ENCODE results near the gene ZNF557.

Gene ZNF557

GRCh38 chr19:7074705-7075282 lies 5.3 kb downstream of the ZNF557 start:
- DNase-seq (ENCODE audit: low spot score), result no peak

DNA sequence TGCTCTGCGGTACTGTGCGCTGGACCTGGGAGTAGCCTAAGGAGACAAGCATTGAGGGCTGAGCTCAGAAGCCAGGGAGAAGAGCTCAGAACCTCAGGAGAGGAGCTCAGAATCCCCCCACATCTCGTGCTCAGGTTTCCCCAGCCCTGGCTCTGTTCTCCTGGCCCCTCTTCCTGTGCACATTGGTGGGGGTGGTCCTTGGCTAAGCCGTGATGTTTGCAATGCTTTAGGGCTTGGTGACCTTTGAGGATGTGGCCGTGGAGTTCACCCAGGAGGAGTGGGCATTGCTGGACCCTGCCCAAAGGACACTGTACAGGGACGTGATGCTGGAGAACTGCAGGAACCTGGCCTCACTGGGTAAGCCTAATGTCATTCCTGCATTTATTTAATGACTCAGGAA lies 6.6 kb downstream of the ZNF557 start:
- DNase-seq (ENCODE audit: low spot score), result no peak

- no peak for DNase-seq (ENCODE audit: low spot score)
Measured at GRCh38 chr19:7078008-7078407, 8.5 kb downstream of the ZNF557 start.

GRCh38 chr19:7083076-7083956 lies 13.8 kb downstream of the ZNF557 start:
- no peak for DNase-seq (ENCODE audit: low spot score)

DNA sequence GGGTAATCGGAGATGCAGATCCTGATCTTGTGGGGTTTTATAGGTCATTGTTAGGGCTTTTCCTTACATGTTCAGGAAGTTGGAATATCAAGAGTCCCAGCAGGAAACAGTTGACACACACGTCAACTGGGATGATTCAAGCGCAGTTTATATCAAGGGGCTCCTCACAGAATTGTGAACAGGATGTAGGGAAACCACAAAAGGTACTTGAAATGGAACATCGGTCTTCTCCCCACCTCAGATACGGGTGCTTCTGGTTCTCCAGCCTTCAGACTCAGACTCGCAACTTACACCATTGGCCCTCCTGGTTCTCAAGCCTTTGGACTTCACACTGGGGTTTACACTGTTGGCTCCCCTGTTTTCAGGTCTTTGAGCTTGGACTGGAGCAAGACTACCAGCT lies 19.5 kb downstream of the ZNF557 start:
- no peak for DNase-seq (ENCODE audit: low spot score)

- DNase-seq (ENCODE audit: low spot score), result no peak
Measured at GRCh38 chr19:7098096-7098495, 28.6 kb downstream of the ZNF557 start.

GRCh38 chr19:7098701-7099596 lies 29.4 kb downstream of the ZNF557 start:
- peak; percentile 95 for DNase-seq (ENCODE audit: low spot score)

- DNase-seq (ENCODE audit: low spot score), result no peak
Measured at GRCh38 chr19:7099597-7099921, 30.1 kb downstream of the ZNF557 start.

DNA sequence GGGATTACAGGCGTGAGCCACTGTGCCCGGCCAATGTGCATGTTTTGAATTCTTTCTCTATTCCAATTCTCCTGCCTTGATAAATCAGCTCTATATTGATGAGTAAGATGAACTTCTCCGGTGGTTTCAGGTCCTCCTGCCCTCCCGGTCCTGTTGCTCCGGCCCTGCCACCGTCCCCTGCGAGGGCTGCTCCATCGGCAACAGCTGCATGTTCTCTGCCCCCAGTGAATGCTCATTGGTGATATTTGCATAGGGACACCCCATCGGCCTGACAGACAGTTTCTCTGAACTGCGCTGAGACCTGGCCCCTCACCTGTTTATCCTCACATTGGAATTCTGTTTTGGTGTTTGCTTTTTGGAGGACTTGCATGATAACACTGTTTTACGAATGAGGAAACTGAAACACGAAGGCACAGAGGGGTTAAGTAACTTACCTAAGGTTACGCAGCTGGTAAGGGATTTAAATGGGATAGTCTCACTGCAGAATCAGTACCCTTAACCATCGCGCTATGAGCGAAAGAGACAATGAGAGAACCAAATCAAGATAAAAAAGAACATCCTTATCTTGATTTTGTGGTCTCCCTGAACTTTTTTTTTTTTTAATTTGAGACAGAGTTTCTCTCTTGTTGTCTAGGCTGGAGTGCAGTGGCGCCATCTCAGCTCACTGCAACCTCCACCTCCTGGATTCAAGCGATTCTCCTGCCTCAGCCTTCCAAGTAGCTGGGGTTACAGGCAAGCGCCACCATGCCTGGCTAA lies 32.2 kb downstream of the ZNF557 start:
- DNase-seq (ENCODE audit: low spot score), result no peak

DNA sequence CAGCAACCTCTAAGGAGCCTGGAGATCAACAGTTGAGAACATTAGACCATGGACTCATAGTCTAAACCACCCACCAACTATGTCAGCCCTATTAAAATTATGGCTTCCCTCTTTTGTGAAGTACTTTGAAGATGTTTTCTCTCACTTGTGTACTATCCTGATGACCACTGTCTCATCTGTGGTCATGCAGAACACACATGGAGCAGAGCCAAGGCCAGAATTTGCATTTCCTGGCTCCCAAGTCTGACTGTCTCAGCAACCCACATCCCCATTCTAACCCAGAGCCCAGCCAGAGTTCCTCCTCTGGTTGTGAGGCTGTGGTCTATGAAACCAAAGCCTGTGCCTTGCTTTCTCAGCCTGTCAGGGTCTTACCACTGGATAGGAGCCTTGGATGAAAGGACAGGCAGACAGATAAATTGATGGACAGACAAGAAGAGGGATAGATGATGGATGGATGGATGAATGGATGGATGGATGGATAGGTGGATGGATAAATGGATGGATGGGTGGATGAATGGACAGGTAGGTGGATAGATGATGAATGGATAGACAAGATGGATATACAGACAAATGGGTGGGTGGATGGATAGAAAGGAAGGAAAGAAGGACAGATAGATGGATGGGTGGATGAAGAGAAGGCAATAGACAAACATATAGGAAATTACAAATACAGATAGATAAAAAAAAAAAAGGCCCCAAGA lies 35.4 kb downstream of the ZNF557 start:
- DNase-seq (ENCODE audit: low spot score), result no peak

DNA sequence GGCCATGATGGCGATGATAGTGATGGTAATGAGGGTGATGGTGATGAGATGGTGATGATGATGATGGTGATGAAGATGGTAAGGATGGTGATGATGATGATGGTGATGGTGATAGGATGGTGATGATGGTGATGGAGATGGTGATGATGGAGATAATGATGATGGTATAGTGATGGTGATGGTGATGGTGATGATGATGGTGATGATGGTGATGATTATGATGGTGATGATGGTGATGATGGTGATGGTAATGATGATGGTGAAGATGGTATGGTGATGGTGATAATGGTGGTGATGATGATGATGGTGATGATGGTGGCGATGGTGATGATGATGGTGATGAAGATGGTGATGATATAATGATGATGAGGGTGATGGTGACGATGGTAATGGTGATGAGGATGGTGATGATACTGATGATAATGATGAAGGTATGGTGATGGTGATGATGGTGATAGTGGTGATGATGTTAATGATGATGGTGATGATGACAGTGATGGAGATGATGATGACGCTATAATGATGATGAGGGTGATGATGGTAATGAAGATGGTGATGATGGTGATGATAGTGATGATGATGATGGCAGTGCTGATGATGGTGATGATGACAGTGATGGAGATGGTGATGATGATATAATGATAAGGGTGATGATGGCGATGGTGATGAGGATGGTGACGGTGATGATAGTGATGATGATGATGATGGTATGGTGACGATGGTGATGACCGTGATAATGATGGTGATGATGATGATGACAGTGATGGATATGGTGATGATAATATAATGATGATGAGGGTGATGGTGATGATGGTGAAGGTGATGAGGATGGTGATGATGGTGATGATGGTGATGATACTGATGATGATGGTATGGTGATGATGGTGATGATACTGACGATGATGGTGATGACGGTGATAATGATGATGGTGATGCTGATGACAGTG lies 37.5 kb downstream of the ZNF557 start:
- no peak for DNase-seq (ENCODE audit: low spot score)

- no peak for DNase-seq (ENCODE audit: low spot score)
Measured at GRCh38 chr19:7109678-7110289, 40.3 kb downstream of the ZNF557 start.

- no peak for DNase-seq (ENCODE audit: low spot score)
Measured at GRCh38 chr19:7112675-7113074, 43.2 kb downstream of the ZNF557 start.

DNA sequence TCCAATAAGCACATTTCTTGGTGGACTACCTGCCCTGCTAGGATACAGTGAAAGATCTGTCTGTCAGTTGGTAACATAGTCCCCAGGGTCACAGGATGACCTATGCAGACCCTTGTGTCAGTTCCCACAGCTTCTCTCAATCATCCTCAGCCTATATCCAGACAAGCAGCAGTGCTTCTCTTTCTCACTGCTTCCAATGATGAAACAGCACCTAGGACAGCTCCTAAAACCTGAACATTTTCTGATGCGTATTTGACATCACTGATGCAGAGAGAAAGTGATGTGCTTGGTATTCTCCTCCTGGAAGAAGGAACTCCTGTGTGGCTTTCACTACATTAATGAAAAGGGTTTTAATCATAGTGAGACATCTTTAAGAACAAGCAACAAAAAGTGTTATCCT lies 43.7 kb downstream of the ZNF557 start:
- DNase-seq (ENCODE audit: low spot score), result no peak

GRCh38 chr19:7115721-7116120 lies 46.2 kb downstream of the ZNF557 start:
- no peak for DNase-seq (ENCODE audit: low spot score)

DNA sequence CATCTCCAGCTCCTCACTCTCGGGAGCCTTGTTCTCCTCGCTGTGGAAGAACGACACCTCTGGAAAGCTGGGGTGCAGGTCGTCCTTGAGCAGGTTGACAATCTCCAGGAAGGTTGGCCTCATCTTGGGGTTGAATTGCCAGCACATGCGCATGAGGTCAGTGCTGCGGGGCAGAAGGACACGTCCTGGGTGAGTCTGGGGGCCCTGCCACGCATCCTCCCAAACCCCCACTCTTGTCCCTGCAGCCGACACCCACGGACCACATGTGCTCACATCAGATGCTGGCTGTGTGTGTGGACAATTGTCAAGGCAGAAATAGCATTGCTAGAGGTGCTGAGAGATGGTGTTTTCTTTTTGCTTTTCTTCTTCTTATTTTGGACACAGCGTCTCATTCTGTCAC lies 47.7 kb downstream of the ZNF557 start:
- DNase-seq (ENCODE audit: low spot score), result no peak

- DNase-seq (ENCODE audit: low spot score), result no peak
Measured at GRCh38 chr19:7119582-7119981, 50.1 kb downstream of the ZNF557 start.

GRCh38 chr19:7120499-7120898 lies 51.0 kb downstream of the ZNF557 start:
- no peak for DNase-seq (ENCODE audit: low spot score)

GRCh38 chr19:7122701-7123100 lies 53.2 kb downstream of the ZNF557 start:
- no peak for DNase-seq (ENCODE audit: low spot score)

DNA sequence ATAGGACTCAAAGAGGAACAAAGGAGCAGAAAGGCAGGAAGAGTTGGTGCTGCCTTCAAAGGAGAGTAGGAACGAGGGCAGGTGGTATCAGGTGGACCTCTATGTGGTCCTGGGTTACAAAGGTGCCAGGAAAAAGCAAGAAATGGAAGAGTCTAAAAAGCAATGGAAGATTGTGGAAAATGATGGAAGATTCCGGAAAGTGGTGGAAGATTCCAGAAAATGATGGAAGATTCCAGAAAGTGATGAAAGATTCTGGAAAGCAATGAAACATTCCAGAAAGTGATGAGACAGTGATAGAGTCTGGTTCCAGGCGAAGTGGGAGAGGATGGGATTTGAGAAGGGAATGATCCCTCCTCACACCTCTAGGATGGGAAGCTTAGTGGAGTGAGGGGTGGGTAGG lies 55.3 kb downstream of the ZNF557 start:
- DNase-seq (ENCODE audit: low spot score), result no peak

All from ecto neural progenitor cell (in vitro differentiated cells).